HG03442 (cell line): Measurements from ENCODE around the gene PHACTR1.
"Not testable (repeated sequence)": the region's sequence is repeated elsewhere in the genome, so short reads cannot be mapped to it uniquely, and the experiment has no call there.

Source experiments
- ATAC-seq: cut with Tn5 transposase; IDR thresholded peaks from one replicate; pipeline ENCODE4 v1.9.1; 2021; ENCODE audit warnings: mild to moderate bottlenecking, moderate library complexity; ENCODE audit not compliant: unreplicated experiment

The PHACTR1 gene

GRCh38 chr6:13133894-13134293 lies 417.3 kb downstream of the PHACTR1 start:
- ATAC-seq = not testable (repeated sequence)

GRCh38 chr6:13135152-13135551 lies 418.6 kb downstream of the PHACTR1 start:
- ATAC-seq = no peak

- no peak for ATAC-seq
Observed at GRCh38 chr6:13139119-13139518, 422.6 kb downstream of the PHACTR1 start.

GRCh38 chr6:13140980-13141379 lies 424.4 kb downstream of the PHACTR1 start:
- ATAC-seq = no peak

DNA sequence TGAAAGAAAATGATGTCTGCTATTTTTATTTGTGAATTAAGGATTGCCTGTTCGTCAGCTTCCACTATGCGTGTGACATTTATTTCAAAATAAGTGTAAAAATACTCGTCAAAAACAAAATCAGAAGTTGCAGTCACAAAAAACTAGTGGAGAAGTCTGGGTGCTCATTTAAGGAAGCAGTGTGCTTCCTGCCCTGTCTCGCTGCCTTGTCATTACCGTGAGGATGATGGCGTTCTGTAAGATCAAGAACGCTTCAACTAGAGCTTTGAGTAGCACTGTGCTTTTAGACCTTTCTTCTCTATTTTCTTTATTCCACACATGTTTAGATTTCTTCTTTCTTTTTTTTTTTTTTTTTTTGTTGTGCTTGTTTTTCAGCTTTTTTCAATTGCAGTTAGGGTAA lies 424.8 kb downstream of the PHACTR1 start:
- ATAC-seq = no peak

DNA sequence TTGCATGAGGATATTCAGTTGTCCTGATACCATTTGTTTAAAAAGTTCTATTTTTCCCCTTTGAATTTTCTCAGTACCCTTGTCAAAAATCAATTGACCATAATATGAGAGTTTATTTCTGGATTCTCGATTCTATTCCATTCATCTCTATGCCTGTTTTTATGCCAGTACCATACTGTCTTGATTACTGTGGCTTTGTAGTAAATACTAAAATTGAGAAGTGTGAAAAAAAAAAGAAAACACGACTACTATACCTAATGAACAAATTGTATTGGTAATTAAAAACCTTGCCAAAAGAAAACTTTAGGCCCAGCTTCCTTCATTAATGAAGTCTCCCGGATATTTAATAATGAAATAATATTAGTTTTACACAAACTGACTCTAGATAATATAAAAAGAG lies 426.0 kb downstream of the PHACTR1 start:
- no peak for ATAC-seq

DNA sequence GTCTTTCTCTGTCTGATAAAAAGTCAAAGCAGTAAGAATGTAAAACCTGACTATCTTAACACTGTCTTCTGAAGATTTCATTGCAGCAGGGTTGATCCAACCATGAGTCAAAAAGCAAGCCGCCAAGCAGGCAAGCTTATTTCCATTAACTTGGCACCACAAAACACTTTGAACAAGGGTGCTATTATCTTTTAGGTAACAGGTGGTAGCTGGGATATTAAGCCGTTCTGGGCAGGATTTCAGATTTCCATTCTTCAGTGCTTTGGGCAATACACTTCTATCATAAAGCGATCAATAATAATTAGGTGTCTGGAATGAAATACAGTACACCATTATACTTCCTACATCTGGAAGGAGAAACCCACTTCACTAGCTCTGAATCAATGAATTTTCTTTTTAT lies 429.9 kb downstream of the PHACTR1 start:
- no peak for ATAC-seq

DNA sequence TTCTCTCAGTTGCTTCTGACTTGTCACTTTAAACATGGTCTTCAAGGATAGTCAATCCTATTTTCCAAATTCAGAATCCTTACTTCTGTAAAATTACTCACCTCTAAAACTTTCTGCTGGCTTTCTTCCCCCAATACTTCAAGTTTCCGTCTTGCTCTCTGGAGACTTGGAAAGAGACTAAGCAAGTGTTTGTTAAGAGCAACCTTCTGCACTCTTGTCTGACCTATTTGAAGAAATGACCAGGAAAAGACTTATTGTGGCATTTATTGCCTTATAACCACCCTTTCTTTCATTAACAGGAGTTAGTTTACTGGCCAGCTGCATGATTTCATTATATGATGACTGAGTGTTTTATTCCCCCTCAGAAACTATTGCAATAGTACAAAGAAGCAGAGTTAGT lies 430.8 kb downstream of the PHACTR1 start:
- ATAC-seq = no peak

DNA sequence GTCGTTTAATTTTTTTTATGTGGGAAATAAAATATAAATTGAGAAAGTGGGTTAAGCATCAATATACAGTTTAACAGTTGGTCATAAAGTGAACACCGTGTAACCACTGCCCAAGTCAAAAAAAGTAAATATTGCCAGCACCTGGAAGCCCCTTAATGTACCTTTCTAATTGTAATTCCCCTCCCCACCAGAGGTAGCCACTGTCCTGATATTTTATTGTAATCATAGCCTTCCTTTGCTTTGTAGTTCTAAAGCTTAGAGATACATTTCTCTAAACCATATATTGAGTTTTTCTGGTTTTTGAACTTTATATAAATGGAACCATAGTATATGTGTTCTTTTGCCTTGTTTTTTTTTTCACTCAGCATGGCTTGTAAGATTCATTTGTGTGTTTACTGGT lies 431.2 kb downstream of the PHACTR1 start:
- ATAC-seq = no peak

GRCh38 chr6:13152764-13153163 lies 436.2 kb downstream of the PHACTR1 start:
- ATAC-seq = no peak

DNA sequence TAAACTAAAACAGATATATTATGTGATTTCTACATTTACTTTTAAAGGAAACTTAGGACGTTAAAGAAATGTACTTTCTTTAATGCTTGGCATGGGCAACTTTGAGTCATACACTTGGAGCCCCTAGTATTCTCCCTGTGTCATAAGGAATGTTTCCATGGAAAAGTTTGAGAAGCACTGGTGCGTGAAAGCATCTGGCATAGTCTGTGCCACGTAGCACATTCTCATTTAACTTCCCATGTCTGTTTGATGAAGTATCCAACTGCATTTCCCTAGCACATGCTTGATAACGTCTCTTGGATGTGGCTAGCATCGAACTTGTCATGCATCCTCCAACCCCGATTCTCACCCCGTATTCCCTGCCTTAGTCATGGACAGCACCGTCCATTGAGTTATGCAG lies 439.8 kb downstream of the PHACTR1 start:
- ATAC-seq = no peak

DNA sequence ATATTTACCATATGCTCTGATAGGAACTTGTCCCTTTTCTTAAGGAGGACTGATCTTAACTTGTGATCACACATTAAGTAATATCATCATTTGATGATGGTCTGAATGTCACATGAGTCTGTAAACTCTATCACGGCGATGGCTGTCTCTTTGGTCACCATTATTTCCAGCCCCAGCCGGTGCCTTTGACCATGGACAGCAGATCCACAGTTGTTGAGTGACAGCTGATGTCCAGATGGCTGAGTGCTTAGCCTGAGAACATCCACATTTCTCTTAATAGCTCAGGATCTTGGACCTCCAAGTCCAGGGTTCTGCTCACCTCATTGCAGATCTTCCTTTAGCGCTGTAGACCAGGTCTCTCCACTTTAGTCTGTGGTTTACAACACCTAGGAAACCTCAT lies 440.7 kb downstream of the PHACTR1 start:
- ATAC-seq = no peak

GRCh38 chr6:13159300-13159699 lies 442.7 kb downstream of the PHACTR1 start:
- ATAC-seq = no peak

- ATAC-seq = not testable (repeated sequence)
Observed at GRCh38 chr6:13159822-13160221, 443.3 kb downstream of the PHACTR1 start.

DNA sequence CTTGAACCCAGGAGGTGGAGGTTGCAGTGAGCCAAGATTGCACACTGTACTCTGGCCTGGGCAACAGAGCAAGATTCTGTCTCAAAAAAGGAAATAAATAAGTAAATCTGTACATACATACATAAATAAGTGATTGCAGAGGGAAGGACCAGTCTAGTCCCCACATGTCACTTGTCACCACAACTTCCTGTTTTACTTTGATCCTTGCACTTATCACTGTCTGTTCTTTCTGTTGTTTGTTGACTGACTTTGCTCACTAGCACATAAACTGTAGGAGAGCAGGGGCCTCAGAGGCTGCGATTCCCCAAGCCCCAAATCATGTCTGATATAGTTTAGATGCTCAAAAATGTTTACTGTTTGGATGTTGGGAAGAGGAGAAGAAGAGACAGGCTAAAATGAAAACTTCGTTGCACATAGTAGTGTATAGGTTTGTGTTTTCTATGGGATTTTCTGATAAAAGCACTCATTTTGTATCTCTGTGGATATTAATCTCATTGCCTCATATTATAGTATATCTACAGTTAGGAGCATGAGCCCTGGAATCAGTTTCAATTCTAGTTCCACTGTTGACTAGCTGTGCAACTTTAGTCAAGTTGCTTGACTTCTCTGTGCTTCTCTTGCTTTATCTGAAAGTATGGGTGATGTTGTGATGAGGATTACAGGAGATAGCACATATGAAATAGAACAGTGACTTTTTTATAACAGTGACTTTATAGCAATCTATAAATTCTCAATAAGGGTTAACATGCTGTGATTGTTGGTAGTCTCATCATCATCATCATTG lies 446.8 kb downstream of the PHACTR1 start:
- no peak for ATAC-seq

DNA sequence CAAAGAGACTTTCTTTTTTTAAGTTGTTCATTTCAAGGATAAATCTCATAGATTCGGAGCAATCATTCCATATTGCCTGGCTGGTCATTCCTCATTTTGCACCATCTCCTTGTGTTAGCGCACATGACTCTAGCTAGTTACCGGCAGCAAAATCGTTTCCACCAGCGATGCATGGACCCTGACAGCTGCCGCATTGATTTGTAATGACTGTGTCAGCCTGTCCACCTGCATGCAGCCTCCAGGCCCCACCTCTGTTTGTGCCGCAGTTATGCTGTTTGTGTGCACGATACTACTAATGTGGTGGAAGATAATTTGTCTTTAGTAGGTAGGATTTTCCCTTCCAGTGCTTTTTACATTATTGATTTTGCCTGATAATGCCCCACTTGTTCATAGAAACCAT lies 447.7 kb downstream of the PHACTR1 start:
- no peak for ATAC-seq

DNA sequence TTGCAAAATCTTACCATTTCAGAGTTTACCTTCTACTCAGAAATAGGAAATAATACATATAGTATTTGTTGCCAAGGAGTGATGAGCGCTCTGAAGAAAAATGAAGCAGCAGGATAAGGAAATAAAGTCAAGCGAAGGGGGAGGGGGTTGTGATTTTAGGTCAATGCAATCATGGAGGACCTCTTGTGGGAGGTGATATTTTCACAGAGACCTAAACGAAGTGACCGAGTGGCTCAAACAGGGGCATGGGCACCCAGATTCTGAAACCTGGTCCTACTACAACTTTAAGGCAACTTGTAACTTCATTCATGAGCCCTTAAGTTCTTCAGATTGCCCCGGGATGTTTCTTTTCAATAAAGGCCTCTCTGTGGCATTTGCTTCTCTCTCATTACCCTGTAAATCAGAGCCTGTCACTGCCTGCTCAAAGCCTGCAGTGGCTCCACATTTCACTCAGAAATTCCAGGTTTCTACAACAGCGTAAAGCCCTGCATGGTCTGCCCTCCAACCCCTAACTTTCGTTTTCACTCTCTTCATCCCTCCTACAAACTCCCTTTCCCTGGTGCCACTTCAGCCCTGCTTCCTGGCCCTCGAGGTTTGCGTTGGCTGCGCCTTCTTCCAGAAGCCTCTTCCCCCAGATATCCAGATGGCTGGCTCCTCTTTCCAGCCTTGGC lies 449.1 kb downstream of the PHACTR1 start:
- ATAC-seq = no peak

GRCh38 chr6:13166269-13166668 lies 449.7 kb downstream of the PHACTR1 start:
- ATAC-seq = no peak

DNA sequence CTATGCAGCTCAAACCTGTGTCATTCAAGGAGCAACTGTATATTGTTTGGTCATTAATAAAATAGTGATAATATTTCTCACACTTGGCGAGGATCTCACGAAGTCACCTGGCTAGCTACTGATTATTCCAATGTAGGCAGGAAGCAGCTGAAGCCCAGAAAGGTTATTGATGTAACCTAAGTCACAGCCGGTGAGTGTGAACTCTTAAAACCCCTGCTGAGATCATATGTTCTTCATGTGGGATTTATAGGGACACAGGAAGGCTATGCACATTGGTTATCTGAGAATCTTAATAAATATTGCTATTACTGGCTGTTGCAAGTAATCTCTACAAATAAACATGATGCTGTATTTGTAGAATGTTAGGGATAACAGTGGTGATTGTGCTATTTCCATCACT lies 450.3 kb downstream of the PHACTR1 start:
- ATAC-seq = no peak

- no peak for ATAC-seq
Observed at GRCh38 chr6:13172291-13172690, 455.7 kb downstream of the PHACTR1 start.

- no peak for ATAC-seq
Observed at GRCh38 chr6:13175087-13175486, 458.5 kb downstream of the PHACTR1 start.

- ATAC-seq = no peak
Observed at GRCh38 chr6:13175759-13176158, 459.2 kb downstream of the PHACTR1 start.

GRCh38 chr6:13177664-13178063 lies 461.1 kb downstream of the PHACTR1 start:
- ATAC-seq = no peak
